Gastrocnemius medialis (tissue), 4 donors: ENCODE data around the gene CFAP52.

Experiments
- POLR2A ChIP-seq, 2 donors: fragments of 450-650 bp; IDR thresholded peaks; one replicate each; pipeline ENCODE4 v1.6.1; 2017; ENCODE audit warnings: antibody characterized with exemption in 2 of 2, mild to moderate bottlenecking in 2 of 2, moderate library complexity in 2 of 2
- TF ChIP-seq, protein P1 (sequence below), 5 experiments: fragments of 450-650 bp in 3 of 5; fragments of 200-600 bp in 2 of 5; sonication (generic) in 2 of 5; IDR thresholded peaks in 4 of 5; conservative IDR thresholded peaks in 1 of 5; 1 replicate in 4 of 5; 2 replicates in 1 of 5; pipeline ENCODE4 v1.5.1; 2016 to 2019; ENCODE audit warnings: antibody characterized with exemption in 5 of 5, mild to moderate bottlenecking in 3 of 5, moderate library complexity in 3 of 5

DNA sequence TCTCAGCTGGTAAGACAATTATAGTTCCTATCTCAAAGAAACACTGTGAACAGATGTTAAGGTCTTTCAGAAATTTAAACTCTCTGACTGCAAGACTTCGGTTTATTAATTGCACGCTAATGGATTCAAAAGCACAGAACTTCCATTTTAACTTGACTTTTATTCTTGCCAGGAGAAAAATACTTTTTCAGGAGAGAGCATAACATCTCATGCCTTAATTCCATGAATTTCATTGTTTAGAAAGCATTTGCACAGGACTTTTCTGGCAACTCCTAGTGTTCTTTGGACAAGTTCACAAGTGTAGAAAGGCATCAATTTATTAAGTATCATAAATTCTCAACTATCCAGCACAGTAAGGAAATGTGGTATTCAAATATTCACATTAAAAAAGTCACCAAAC lies 23.3 kb upstream of the CFAP52 start:
- TF ChIP-seq, protein P1, sequence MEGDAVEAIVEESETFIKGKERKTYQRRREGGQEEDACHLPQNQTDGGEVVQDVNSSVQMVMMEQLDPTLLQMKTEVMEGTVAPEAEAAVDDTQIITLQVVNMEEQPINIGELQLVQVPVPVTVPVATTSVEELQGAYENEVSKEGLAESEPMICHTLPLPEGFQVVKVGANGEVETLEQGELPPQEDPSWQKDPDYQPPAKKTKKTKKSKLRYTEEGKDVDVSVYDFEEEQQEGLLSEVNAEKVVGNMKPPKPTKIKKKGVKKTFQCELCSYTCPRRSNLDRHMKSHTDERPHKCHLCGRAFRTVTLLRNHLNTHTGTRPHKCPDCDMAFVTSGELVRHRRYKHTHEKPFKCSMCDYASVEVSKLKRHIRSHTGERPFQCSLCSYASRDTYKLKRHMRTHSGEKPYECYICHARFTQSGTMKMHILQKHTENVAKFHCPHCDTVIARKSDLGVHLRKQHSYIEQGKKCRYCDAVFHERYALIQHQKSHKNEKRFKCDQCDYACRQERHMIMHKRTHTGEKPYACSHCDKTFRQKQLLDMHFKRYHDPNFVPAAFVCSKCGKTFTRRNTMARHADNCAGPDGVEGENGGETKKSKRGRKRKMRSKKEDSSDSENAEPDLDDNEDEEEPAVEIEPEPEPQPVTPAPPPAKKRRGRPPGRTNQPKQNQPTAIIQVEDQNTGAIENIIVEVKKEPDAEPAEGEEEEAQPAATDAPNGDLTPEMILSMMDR (IDR thresholded peaks at IDR 0.05 in 4 of 5, conservative IDR thresholded peaks at IDR 0.05 in 1 of 5) = no peak
- TF ChIP-seq POLR2A (IDR thresholded peaks at IDR 0.05) = no peak
